Keratinocyte (primary cell): ENCODE results near the gene IL7R.

Source experiments
- EZH2 ChIP-seq: IDR thresholded peaks from one replicate; pipeline ENCODE4 v1.6.1; 2012; ENCODE audit warnings: inconsistent platforms, mild to moderate bottlenecking, low read length, moderate library complexity
- TF ChIP-seq, protein P1 (sequence below), 3 experiments: IDR thresholded peaks in 1 of 3; conservative IDR thresholded peaks in 1 of 3; optimal IDR thresholded peaks in 1 of 3; 2 replicates in 2 of 3; 3 replicates in 1 of 3; pipeline versions ENCODE3 to v1.5.1; 2011; ENCODE audit warnings: low read length in 3 of 3, mild to moderate bottlenecking in 3 of 3, moderate library complexity in 2 of 3, control low read depth in 1 of 3, inconsistent platforms in 1 of 3; ENCODE audit not compliant: insufficient read depth in 2 of 3; ENCODE audit errors: extremely low read depth in 1 of 3

DNA sequence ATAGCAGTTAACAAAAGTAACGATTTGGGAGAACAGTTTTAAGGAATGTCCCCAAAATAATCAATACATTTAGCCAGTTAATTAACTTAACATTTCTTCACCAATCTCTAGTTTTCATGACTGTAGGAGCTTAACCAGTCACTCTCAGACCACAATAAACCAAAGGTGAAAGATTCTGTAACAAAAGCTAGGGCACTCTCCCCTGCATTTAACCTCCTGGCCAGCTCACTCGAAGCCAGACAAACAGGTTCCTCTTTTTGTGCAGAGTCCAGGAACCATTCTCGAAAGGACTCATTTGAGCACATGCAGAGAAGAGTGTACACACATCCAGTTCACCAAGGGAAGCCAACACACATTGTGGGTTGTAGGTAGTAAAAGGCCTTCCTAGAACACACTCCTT lies 6.5 kb downstream of the IL7R start:
- TF ChIP-seq, protein P1, sequence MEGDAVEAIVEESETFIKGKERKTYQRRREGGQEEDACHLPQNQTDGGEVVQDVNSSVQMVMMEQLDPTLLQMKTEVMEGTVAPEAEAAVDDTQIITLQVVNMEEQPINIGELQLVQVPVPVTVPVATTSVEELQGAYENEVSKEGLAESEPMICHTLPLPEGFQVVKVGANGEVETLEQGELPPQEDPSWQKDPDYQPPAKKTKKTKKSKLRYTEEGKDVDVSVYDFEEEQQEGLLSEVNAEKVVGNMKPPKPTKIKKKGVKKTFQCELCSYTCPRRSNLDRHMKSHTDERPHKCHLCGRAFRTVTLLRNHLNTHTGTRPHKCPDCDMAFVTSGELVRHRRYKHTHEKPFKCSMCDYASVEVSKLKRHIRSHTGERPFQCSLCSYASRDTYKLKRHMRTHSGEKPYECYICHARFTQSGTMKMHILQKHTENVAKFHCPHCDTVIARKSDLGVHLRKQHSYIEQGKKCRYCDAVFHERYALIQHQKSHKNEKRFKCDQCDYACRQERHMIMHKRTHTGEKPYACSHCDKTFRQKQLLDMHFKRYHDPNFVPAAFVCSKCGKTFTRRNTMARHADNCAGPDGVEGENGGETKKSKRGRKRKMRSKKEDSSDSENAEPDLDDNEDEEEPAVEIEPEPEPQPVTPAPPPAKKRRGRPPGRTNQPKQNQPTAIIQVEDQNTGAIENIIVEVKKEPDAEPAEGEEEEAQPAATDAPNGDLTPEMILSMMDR (optimal IDR thresholded peaks at IDR 0.05 in 1 of 3, IDR thresholded peaks at IDR 0.05 in 1 of 3, conservative IDR thresholded peaks at IDR 0.05 in 1 of 3; ENCODE audit: extremely low read depth in 1 of 3, insufficient read depth in 2 of 3, low read length in 3 of 3): no peak
- no peak for TF ChIP-seq EZH2
